SKM-1 treated with dmso at 0.1 percent for 144 hours (cell line): ENCODE results near the gene NPC1.
"Not testable (repeated sequence)": the region's sequence is repeated elsewhere in the genome, so short reads cannot be mapped to it uniquely, and the experiment has no call there.

ENCODE experiments used
- DNase-seq: peaks from one replicate; lab custom pipeline; 2025; ENCODE audit not compliant: unreplicated experiment; lab: John Stamatoyannopoulos, UW

The NPC1 gene

GRCh38 chr18:23494992-23495391, 91.3 kb downstream of the NPC1 start:
- DNase-seq, result no peak

- no peak for DNase-seq
These were observed 92.7 kb downstream of the NPC1 start for GRCh38 chr18:23493654-23494053.

DNA sequence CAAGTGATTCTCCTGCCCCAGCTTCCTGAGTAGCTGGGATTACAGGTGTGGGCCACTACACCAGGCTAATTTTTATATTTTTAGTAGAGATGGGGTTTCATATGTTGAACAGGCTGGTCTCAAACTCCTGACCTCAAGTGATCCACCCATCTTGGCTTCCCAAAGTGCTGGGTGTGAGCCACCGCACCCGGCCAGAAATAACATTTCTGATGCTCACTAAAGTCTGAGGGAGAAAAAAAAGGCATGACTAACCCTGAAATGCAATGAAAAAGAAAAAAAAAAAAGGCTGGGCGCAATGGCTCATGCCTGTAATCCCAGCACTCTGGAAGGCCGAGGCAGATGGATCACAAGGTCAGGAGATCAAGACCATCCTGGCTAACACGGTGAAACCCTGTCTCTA, 96.7 kb downstream of the NPC1 start:
- DNase-seq, result not testable (repeated sequence)

GRCh38 chr18:23487738-23488570, 98.4 kb downstream of the NPC1 start:
- no peak for DNase-seq

DNA sequence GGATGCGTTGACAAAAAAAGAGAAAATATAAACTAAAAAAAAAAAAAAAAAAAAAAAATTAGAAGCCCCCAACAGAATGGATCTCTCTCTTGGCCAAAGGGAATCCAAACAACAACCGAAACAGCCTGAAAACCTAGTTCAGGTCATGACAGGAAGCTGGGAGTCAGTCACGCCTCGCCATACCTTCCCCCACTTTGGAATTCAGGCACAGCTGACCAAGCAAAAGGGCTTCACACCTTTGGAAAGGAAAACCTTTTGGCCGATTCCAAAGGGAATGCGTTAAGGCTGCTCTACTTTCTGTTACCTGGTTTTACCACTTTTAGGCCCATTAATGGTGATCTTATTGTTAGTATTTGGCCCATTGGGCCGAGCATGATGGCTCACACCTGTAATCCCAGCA, 100.9 kb downstream of the NPC1 start:
- no peak for DNase-seq

DNA sequence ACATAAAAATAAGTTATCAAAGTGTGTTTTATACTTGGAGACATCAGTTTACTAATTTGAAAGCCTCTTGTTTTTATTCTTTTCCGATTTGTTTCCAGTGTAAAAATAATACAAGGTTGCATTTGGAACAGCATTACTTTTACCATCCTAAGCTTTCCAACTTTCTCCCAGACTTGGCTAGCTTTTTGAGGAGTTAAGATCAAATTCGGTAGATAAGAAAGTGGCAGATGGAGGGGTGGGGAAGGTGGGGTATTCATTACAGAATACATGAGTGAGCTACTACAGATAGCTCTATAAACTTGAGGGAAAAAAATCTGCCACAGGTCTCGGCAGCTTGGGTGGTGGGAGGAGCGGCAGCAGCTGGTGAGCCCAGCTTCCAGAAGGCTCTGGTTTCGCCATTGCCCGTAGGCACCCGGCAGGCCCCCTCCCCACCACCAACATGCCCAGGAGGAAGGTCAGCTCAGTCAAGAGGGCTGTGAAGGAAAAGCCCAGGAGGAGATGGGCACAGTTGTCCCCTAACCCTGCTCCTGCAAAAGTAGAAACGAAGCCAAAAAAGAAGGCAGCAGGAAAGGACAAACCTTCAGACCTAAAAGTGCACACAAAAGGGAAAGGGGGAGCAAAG, 101.6 kb downstream of the NPC1 start:
- no peak for DNase-seq
